Measurements from ENCODE around the gene ZNF335. TPM values are rescaled to one million over a fixed set of nuclear protein-coding genes. Genes with fewer than 3 reads are reported as not detected.

Gene ZNF335
- total and polyA plus RNA-seq, 2 of the 13 experiments (the other 11 are each of a cell fraction or from before 2014, with no cell fraction given) = 9.7 to 13.7 TPM

GRCh38 chr20:45971425-45971674 is 653 bp downstream of the ZNF335 start (continued):
- TF ChIP-seq UBTF (CRISPR knock-in tag; IDR thresholded peaks at IDR 0.05) = no peak
- peak; percentile 72; the same call in 1 of the 2 replicates for TF ChIP-seq ZNF333 (CRISPR knock-in tag; IDR thresholded peaks at IDR 0.05; ENCODE audit: borderline replicate concordance)
- no peak for TF ChIP-seq BRCA1 (CRISPR knock-in tag; IDR thresholded peaks at IDR 0.05)
- TF ChIP-seq FOXC1 (CRISPR knock-in tag; IDR thresholded peaks at IDR 0.05; ENCODE audit: borderline replicate concordance) = peak; percentile 6; the same call in 1 of the 2 replicates
- TF ChIP-seq CREM (IDR thresholded peaks at IDR 0.05) = no peak
- no peak; the same call in 1 of the 2 replicates for TF ChIP-seq CREM (CRISPR knock-in tag; IDR thresholded peaks at IDR 0.05)
- TF ChIP-seq ZNF34 (CRISPR knock-in tag; IDR thresholded peaks at IDR 0.05; ENCODE audit: borderline replicate concordance) = 0 out of 2 replicates have a peak, but pooled peaks have one; percentile 23
- TF ChIP-seq MAFG (CRISPR knock-in tag; IDR thresholded peaks at IDR 0.05) = no peak
- TF ChIP-seq PPARG (CRISPR knock-in tag; conservative IDR thresholded peaks at IDR 0.05) = no peak; the same call in 1 of the 2 replicates
- TF ChIP-seq SRF (IDR thresholded peaks at IDR 0.05; ENCODE audit: low read depth, low read length) = no peak
- no peak for TF ChIP-seq ZNF101 (CRISPR knock-in tag; IDR thresholded peaks at IDR 0.05; ENCODE audit: borderline replicate concordance, low read depth)
- no peak for TF ChIP-seq NKX3-1 (CRISPR knock-in tag; IDR thresholded peaks at IDR 0.05)
- TF ChIP-seq CREB1 (IDR thresholded peaks at IDR 0.05) = no peak
- TF ChIP-seq CREB1 (CRISPR knock-in tag; IDR thresholded peaks at IDR 0.05) = no peak
- TF ChIP-seq, protein P1, sequence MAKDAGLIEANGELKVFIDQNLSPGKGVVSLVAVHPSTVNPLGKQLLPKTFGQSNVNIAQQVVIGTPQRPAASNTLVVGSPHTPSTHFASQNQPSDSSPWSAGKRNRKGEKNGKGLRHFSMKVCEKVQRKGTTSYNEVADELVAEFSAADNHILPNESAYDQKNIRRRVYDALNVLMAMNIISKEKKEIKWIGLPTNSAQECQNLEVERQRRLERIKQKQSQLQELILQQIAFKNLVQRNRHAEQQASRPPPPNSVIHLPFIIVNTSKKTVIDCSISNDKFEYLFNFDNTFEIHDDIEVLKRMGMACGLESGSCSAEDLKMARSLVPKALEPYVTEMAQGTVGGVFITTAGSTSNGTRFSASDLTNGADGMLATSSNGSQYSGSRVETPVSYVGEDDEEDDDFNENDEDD (CRISPR knock-in tag; IDR thresholded peaks at IDR 0.05; ENCODE audit: borderline replicate concordance) = no peak
- no peak for TF ChIP-seq HHEX (CRISPR knock-in tag; IDR thresholded peaks at IDR 0.05)
- TF ChIP-seq HNF4A (CRISPR knock-in tag; IDR thresholded peaks at IDR 0.05) = no peak
- TF ChIP-seq ZNF331 (CRISPR knock-in tag; IDR thresholded peaks at IDR 0.05) = no peak
- peak; percentile 20; the same call in 1 of the 2 replicates for TF ChIP-seq MYNN (CRISPR knock-in tag; IDR thresholded peaks at IDR 0.05; ENCODE audit: low read depth)
- TF ChIP-seq ZNF746 (CRISPR knock-in tag; IDR thresholded peaks at IDR 0.05) = no peak
- TF ChIP-seq ZNF616 (CRISPR knock-in tag; IDR thresholded peaks at IDR 0.05; ENCODE audit: low read depth) = no peak
- no peak for TF ChIP-seq ZSCAN25 (CRISPR knock-in tag; IDR thresholded peaks at IDR 0.05)
- peak; percentile 55; the same call in 1 of the 2 replicates for TF ChIP-seq ZNF567 (CRISPR knock-in tag; IDR thresholded peaks at IDR 0.05; ENCODE audit: borderline replicate concordance)
- TF ChIP-seq, protein P2, sequence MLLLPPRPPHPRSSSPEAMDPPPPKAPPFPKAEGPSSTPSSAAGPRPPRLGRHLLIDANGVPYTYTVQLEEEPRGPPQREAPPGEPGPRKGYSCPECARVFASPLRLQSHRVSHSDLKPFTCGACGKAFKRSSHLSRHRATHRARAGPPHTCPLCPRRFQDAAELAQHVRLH (CRISPR knock-in tag; IDR thresholded peaks at IDR 0.05; ENCODE audit: borderline replicate concordance, low read depth) = peak; percentile 86; the same call in 1 of the 2 replicates
- TF ChIP-seq PAXIP1 (CRISPR knock-in tag; conservative IDR thresholded peaks at IDR 0.05) = no peak
- no peak for TF ChIP-seq ZNF761 (CRISPR knock-in tag; conservative IDR thresholded peaks at IDR 0.05)
- no peak for TF ChIP-seq SETDB1 (CRISPR knock-in tag; IDR thresholded peaks at IDR 0.05; ENCODE audit: borderline replicate concordance)

All from HepG2 (cell line).